Stimulated activated effector memory CD8-positive, alpha-beta T cell treated with anti-CD3 and anti-CD28 coated beads, Interleukin-12 subunit alpha, Interleukin-12 subunit beta, amount 100 ng/mL, for 72 hours (primary cell): ENCODE results near the gene SLC13A5.

Experiments used
- ATAC-seq: fragments of 150-1000 bp; cut with Tn5 transposase; 2 replicates; pipeline ENCODE4 v1.10.0; 2021
- DNase-seq, 2 donors: peaks; one replicate each; pipeline ENCODE4 v3.0.0; 2021 to 2022; ENCODE audit warnings: low spot score in 2 of 2
- H3K27ac Mint-ChIP-seq: one replicate; pipeline ENCODE4 v1.8.0; 2022; ENCODE audit warnings: mild to moderate bottlenecking, mixed read lengths
- H3K36me3 Mint-ChIP-seq: one replicate; pipeline ENCODE4 v1.8.0; 2022; ENCODE audit warnings: mild to moderate bottlenecking, mixed read lengths
- H3K4me1 Mint-ChIP-seq: one replicate; pipeline ENCODE4 v1.8.0; 2022; ENCODE audit warnings: mixed read lengths
- H3K4me3 Mint-ChIP-seq: one replicate; pipeline ENCODE4 v1.8.0; 2022; ENCODE audit warnings: mild to moderate bottlenecking, mixed read lengths
- H3K9me3 Mint-ChIP-seq: one replicate; pipeline ENCODE4 v1.8.0; 2022; ENCODE audit warnings: mixed read lengths

The SLC13A5 gene

GRCh38 chr17:6648181-6648580 lies 65.0 kb downstream of the SLC13A5 start:
- peaks cover 81% of the 10 kb centered on the region for H3K36me3 Mint-ChIP-seq
- ATAC-seq (no peak), DNase-seq (no peak)
- H3K4me1 Mint-ChIP-seq = peaks cover 70% of the 10 kb centered on the region
- no peaks in the 10 kb centered on the region for H3K9me3 Mint-ChIP-seq
- no peak overlapping the region for H3K27ac Mint-ChIP-seq
- no peak overlapping the region for H3K4me3 Mint-ChIP-seq

GRCh38 chr17:6643451-6644125 lies 69.6 kb downstream of the SLC13A5 start:
- ATAC-seq = peak; percentile 47
- no peak for DNase-seq
- Mint-ChIP-seq H3K4me1 (peaks cover 73% of the 10 kb centered on the region), H3K4me3 (peak overlapping the region; percentile 90), H3K36me3 (peaks cover 91% of the 10 kb centered on the region), H3K9me3 (no peaks in the 10 kb centered on the region), H3K27ac (peak overlapping the region; percentile 92)

GRCh38 chr17:6642592-6642991 lies 70.6 kb downstream of the SLC13A5 start:
- H3K27ac Mint-ChIP-seq = peak overlapping the region; percentile 92
- peaks cover 81% of the 10 kb centered on the region for H3K36me3 Mint-ChIP-seq
- peaks cover 73% of the 10 kb centered on the region for H3K4me1 Mint-ChIP-seq
- ATAC-seq (peak; percentile 42), DNase-seq (no peak)
- no peaks in the 10 kb centered on the region for H3K9me3 Mint-ChIP-seq
- H3K4me3 Mint-ChIP-seq = peak overlapping the region; percentile 90

- peak overlapping the region; percentile 90 for H3K4me3 Mint-ChIP-seq
- ATAC-seq = no peak
Observed at GRCh38 chr17:6641247-6641863, 71.8 kb downstream of the SLC13A5 start.

GRCh38 chr17:6640536-6641246 lies 72.5 kb downstream of the SLC13A5 start, which contains the start of the genes KIAA0753 and TXNDC17:
Gene KIAA0753, minus strand, starts transcription at chr17:6640711. Its CDS starts 5,608 bp downstream, at chr17:6635103.
Gene TXNDC17, plus strand, starts transcription at chr17:6641060. Its CDS starts 23 bp downstream, at chr17:6641083.
- Mint-ChIP-seq H3K27ac (peak within 1 kb of the TSS; percentile 96), H3K36me3 (peaks cover 65% of the 10 kb centered on the region), H3K4me3 (peak within 1 kb of the TSS; percentile 90), H3K4me1 (peaks cover 73% of the 10 kb centered on the region), H3K9me3 (no peaks in the 10 kb centered on the region)
- ATAC-seq (peak; percentile 86), DNase-seq (peak; percentile 93 to 98)

More at GRCh38 chr17:6641247-6641863, 71.8 kb downstream of the SLC13A5 start:
- H3K27ac Mint-ChIP-seq = peak overlapping the region; percentile 96
- peak in 1 of 2 donors; percentile 69 for DNase-seq
- peaks cover 71% of the 10 kb centered on the region for H3K36me3 Mint-ChIP-seq
- peaks cover 78% of the 10 kb centered on the region for H3K4me1 Mint-ChIP-seq
- no peaks in the 10 kb centered on the region for H3K9me3 Mint-ChIP-seq

GRCh38 chr17:6639586-6640535 lies 73.3 kb downstream of the SLC13A5 start:
- Mint-ChIP-seq H3K4me3 (peak overlapping the region; percentile 90), H3K27ac (peak overlapping the region; percentile 96), H3K9me3 (no peaks in the 10 kb centered on the region), H3K4me1 (peaks cover 66% of the 10 kb centered on the region), H3K36me3 (peaks cover 60% of the 10 kb centered on the region)
- ATAC-seq (peak; percentile 39), DNase-seq (peak in 1 of 2 donors; percentile 60)

- Mint-ChIP-seq H3K36me3 (peaks cover 60% of the 10 kb centered on the region), H3K9me3 (no peaks in the 10 kb centered on the region), H3K4me1 (peaks cover 59% of the 10 kb centered on the region), H3K4me3 (peak overlapping the region; percentile 90), H3K27ac (peak overlapping the region; percentile 96)
- no peak for DNase-seq
- no peak for ATAC-seq
Observed at GRCh38 chr17:6639014-6639585, 74.1 kb downstream of the SLC13A5 start.

- Mint-ChIP-seq H3K36me3 (peaks cover 60% of the 10 kb centered on the region), H3K27ac (peak overlapping the region; percentile 96), H3K4me1 (peaks cover 50% of the 10 kb centered on the region), H3K4me3 (peak overlapping the region; percentile 90), H3K9me3 (no peaks in the 10 kb centered on the region)
- DNase-seq (no peak), ATAC-seq (no peak)
Observed at GRCh38 chr17:6638046-6638908, 74.9 kb downstream of the SLC13A5 start.

- Mint-ChIP-seq H3K36me3 (peaks cover 60% of the 10 kb centered on the region), H3K27ac (peak overlapping the region; percentile 96), H3K4me1 (peaks cover 43% of the 10 kb centered on the region), H3K4me3 (peak overlapping the region; percentile 90), H3K9me3 (no peaks in the 10 kb centered on the region)
- DNase-seq = no peak
- ATAC-seq = no peak
Observed at GRCh38 chr17:6637458-6637840, 75.7 kb downstream of the SLC13A5 start.

GRCh38 chr17:6636616-6637457 lies 76.3 kb downstream of the SLC13A5 start:
- peak overlapping the region; percentile 96 for H3K27ac Mint-ChIP-seq
- ATAC-seq (no peak), DNase-seq (no peak)
- H3K4me3 Mint-ChIP-seq = peak overlapping the region; percentile 90
- H3K36me3 Mint-ChIP-seq = peaks cover 61% of the 10 kb centered on the region
- peaks cover 39% of the 10 kb centered on the region for H3K4me1 Mint-ChIP-seq
- H3K9me3 Mint-ChIP-seq = no peaks in the 10 kb centered on the region

- H3K27ac Mint-ChIP-seq = no peak overlapping the region
- ATAC-seq (no peak), DNase-seq (no peak)
- H3K36me3 Mint-ChIP-seq = peaks cover 61% of the 10 kb centered on the region
- H3K9me3 Mint-ChIP-seq = no peaks in the 10 kb centered on the region
- H3K4me3 Mint-ChIP-seq = no peak overlapping the region
- H3K4me1 Mint-ChIP-seq = peaks cover 44% of the 10 kb centered on the region
Observed at GRCh38 chr17:6636105-6636504, 77.1 kb downstream of the SLC13A5 start.
